Fibroblast of skin of left quadriceps (primary cell): ENCODE measurements around the gene CCDC136.

Experiments
- DNase-seq, 2 experiments: peaks; one replicate each; pipeline ENCODE4 v3.0.0-alpha.2; 2013; ENCODE audit warnings: low read depth in 2 of 2

The CCDC136 gene

DNA sequence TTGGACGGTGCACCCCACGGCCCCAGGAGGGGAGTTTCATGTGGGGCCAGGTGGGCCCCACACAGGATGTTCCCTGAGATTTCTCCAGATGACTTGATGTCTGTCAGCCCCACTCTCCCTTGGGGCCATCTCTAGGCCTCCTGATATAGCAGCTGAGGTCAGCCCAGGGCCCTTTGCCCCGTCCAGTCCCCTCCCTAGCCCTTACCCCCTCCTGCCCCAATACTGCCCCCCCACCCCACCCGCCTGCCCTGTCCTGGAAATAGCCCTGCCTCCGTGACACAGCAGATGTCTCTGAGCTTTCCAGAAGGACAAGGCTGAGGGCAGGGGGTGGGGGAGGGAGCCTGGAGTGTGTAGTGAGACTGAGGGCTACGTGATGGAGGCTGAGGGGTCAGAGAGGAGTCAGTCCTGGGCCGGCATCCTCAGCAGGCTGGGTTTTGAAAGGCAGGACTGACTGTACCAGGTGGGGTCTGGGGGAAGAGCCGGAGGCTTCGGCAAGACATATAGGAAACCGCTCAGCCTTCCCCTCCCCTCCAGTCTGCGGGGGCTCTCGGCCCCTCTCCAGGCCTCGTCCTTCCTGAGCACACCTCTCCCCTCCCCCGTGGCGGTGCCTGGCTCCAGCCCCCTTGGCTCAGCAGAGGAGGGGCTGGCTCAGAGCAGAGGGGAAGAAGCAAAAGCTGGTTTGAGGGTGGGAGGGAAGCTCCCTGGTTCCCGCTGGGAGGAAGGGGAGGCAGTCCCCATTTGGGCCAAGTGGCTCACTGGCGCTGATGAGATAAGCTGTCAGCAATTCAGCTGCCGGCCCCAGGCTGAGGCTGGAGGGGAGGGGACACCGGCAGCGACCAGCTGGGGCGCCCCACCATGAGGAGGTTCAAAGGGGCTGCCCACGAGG, 40.5 kb downstream of the CCDC136 start:
- DNase-seq: no peak

DNA sequence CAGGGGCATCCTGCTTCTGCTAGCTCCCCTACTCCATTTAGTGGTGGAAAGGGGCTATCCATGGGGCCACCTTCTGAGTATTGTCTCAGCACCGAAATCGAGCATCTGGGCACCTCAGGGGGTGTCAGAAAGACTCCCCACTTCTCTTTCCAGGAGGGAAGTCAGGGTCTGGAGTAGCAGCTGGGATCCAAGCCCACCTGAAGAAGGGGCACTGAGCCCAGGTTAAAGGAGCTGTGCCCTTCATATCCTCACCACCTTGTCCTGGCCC, 41.0 kb downstream of the CCDC136 start:
- no peak for DNase-seq

DNA sequence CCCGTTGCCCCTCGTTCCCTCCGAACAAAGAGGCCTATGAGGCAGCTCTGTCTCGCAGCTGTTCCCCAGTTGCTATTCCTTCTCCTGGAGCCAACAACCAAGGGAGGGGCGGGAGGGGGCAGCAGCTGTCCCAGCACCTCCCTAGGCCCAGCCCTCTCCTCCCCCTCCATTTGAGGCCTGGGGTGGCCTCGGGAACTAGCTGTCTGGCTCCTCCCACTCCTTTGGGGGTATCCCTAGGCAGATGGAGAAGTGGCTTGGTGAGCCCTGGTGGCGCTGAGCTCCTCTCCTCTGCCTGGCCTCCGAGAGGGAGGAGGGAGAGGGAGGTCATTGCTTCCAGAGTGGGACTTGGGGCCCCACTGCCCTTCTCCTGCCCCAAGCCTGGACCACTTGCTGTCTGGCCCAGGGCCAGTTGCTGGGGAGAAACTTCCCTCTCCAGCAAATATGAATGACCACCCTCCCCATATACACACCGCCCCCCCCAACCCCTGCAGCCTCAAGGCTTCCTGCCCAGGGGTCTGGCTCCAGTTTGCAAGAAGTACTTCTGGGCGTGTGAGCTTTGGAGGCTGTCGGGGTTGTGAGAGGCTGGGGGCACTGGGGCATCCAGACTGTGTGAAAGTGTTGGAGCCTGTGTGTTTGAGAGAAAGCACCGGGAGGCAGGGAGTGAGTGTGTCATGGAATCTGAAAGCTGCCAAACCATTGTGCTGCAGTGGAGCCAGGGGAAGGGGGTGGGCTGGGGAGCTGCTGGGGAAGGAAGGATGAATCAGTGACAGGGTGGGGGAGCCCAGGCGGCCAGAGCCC, 41.6 kb downstream of the CCDC136 start:
- DNase-seq: no peak

DNA sequence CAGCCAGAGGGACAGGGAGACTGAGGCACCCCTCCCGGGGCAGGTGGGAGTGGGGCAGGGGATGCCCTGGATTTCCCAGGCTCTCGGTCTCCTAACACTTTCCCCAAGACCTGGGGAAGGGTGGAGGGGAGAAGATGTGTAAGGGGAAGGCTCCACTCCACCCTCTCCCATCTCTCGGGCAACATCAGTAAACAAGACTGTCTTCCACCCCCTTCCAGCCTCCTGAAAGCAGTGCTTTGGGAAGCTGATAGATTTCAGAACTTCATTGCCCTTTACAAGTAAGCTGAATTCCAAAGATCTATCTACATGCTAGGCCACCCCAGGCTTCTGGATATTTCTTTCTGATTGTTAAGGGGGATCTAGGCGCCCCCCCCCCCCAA, 42.2 kb downstream of the CCDC136 start:
- DNase-seq: no peak

DNA sequence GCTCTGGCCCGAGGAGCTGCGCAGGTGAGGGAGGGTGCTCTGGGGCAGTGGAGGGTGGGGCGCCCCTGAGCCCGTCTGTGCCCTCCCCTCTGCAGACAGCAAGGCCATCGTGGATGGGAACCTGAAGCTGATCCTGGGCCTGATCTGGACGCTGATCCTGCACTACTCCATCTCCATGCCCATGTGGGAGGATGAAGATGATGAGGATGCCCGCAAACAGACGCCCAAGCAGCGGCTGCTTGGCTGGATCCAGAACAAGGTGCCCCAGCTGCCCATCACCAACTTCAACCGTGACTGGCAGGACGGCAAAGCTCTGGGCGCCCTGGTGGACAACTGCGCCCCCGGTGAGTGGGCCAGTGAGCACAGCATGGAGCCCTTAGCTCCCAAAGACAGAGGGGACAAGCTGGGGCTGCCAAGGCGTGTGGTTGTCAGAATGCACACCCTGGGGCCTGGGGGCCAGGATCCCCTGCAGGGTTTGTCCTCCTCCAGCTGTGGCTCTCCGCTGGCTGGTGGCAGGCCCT, 43.5 kb downstream of the CCDC136 start:
- no peak for DNase-seq

DNA sequence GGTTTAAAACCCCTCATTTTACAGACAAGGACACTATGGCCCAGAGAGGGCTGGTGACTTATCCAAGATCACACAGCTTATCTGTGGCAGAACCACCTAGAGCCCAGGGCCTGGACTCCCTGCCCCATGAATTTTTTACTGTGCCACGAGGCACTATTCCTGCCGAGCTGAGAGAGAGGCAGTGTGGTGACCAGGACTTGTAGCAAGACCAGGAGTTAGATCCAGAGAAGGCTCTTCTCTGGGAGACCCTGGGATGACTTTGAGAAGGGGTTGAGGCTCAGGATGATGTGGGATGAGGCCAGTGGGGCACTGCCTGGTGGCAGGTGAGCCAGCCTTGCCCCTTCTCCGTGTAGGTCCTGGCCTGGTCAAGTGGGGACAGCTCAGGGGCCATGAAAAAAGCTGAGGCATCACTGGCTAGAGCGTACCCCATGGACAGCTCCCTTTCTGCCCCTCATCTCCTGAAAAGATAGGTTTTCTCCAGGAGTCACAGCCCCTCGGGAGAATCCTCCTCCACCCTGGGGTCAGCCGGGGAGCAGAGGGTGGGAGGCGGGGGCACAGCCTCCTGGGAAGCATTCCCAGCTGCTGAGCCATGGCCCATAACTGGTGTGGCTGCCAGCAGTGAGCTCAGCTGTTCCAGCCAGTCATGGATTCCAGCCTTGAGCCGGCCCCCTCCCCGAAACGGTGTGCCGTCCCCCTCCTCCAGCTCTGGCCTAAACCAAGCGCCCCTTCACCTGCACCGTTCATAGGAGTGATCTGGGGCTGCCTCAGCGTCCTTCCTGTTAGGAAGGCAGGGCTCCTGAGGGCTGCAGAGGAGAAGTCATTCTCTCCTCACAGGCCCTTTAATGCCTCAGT, 44.2 kb downstream of the CCDC136 start:
- no peak for DNase-seq

DNA sequence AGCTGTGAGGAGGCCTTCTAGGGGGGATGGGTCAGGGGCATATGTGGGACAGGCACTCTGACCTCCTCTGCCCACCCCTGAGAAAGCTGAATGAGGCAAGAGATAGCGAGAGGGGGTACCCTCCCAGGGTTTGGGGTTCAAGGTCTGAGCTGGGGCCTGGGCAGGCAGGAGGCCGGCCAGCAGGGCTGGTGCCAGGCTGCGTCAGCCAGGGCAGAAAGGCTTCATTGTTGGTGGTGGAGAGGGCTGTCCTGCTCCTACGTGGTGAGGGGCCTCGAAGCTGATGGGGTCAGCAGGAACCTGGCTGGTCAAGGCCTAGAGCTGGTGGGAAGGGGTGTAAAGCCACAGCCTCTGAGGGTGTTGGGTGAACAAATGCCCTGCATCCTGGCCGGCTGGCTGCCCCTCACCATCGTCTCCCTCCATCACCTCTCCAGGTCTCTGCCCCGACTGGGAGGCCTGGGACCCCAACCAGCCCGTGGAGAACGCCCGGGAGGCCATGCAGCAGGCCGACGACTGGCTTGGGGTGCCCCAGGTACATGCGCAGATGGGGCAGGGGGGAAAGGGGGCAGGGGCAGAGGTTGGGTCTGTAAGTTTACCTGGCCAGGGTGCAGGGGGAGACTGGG, 45.1 kb downstream of the CCDC136 start:
- no peak for DNase-seq

DNA sequence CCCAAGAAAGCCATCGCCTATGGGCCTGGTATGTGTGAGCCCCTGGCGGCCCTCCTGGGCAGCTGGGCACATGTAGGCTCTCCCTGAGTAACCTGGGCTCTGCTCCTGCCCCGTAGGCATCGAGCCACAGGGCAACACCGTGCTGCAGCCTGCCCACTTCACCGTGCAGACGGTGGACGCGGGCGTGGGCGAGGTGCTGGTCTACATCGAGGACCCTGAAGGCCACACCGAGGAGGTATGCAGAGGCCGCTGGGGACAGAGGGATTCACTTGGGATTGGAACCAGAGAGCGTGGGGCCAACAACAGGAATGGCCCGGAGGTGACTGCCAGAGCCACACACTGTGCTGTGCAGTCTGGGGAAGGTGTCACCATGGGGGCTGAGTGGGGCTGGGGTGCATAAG, 45.8 kb downstream of the CCDC136 start:
- no peak for DNase-seq

DNA sequence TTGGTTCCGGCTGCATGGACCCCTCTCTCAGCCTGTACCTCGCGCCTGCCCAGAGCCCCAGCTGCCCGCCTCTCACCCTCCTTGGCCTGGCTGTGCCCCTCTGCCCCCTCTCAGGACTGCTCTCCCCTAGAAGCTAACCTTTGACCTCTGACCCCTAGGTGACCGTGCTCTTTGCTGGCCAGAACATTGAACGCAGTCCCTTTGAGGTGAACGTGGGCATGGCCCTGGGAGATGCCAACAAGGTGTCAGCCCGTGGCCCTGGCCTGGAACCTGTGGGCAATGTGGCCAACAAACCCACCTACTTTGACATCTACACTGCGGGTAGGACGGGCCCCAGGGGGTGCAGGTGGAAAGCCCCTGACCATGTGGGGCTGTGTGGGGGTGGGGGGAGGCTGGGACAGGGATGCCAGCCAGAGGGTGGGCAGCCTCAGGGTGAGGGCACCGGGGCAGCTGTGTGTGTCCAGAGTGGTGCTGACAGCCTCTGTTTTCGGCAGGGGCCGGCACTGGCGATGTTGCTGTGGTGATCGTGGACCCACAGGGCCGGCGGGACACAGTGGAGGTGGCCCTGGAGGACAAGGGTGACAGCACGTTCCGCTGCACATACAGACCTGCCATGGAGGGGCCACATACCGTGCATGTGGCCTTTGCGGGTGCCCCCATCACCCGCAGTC, 46.5 kb downstream of the CCDC136 start:
- no peak for DNase-seq

DNA sequence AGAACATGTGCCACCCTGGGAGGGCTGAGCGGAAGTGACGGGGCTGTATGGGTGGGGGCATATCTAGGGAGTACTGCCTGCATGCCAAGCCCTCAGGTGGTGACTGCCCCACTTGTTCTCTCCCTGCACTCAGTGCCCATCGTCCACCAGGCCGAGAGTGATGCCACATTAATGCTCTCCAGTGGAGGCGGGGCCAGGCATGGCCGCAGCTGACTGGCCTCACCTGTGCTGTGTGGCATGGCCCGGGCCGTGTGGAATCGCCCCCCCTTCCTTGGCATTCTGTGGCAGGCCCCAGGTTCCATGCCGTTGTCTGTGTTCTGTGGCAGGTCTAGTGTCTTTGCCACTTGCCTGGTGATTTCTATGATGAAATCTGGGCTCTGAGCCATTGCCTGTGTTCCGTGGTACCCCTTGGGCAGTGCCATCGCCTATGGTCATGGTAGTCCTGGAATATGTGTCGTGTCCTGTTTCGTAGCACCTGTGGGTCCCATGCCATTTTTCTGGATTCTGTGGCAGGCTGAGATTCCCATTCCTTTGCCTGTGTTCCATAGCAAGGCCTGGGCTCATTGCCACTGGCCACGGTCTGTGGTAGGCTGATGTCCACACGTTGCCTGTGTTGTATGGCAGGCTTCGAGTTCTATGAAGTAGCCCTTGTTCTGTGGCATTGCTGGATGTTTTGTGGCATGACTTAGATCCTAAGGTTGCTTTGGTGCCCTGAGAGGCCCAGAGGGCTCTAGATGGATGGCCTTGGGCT, 47.4 kb downstream of the CCDC136 start:
- DNase-seq: no peak

DNA sequence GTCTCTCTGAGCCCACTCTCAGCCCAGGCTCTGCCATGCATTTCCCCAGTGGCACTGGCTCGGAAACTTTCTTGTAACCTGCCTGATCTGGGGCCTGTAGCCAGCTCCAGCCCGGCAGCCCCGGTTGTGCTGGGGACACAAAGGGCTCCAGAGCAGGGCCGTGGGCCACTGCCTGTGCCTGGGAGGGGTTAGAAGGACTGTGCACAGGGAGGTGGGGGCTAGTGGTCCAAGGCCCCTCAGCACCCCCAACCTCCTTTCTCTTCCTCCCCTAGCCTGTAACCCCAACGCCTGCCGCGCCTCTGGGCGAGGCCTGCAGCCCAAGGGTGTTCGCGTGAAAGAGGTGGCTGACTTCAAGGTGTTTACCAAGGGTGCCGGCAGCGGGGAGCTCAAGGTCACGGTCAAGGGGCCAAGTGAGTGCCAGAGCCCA, 48.0 kb downstream of the CCDC136 start:
- no peak for DNase-seq

DNA sequence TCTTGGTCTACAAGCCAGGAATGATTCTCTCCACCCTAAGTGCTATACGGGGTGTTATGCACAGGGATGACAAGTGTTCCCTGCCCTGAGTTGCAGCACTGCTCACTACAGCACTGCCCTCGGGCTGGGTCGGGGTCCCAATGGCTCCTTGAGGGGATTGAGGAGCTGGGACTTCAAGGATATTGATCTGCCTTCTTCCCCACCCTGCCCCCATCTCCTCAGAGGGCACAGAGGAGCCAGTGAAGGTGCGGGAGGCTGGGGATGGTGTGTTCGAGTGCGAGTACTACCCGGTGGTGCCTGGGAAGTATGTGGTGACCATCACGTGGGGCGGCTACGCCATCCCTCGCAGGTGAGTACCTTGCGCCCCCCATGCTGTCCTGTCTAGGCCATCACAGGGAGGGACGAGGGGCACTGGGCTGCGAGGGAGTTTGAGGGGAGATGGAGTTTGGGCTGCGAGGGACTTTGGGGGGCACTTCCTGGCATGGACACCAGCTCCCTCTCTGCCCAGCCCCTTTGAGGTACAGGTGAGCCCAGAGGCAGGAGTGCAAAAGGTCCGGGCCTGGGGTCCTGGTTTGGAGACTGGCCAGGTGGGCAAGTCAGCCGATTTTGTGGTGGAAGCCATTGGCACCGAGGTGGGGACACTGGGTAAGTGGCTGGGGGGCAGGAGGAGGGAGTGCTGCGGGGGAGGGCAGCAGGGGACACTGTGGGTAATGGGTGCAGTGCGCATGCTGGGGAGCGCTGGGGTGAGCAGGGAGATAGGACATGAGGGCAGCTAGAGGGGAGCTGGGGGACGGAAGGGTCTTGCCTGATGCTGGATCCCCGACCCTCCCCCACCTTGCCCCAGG, 48.8 kb downstream of the CCDC136 start:
- no peak for DNase-seq

DNA sequence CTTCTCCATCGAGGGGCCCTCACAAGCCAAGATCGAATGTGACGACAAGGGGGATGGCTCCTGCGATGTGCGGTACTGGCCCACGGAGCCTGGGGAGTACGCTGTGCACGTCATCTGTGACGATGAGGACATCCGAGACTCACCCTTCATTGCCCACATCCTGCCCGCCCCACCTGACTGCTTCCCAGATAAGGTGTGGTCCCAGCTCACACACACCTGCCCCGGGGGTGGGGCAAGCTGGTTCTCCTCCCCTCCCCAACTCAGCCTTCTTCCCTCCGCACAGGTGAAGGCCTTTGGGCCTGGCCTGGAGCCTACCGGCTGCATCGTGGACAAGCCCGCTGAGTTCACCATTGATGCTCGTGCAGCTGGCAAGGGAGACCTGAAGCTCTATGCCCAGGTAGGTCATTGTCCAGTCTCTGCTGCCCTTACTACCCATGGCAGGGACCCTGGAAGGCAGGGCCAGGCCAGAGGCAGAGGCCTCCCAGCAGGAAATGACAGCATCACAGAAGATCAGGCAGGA, 49.5 kb downstream of the CCDC136 start:
- no peak for DNase-seq

DNA sequence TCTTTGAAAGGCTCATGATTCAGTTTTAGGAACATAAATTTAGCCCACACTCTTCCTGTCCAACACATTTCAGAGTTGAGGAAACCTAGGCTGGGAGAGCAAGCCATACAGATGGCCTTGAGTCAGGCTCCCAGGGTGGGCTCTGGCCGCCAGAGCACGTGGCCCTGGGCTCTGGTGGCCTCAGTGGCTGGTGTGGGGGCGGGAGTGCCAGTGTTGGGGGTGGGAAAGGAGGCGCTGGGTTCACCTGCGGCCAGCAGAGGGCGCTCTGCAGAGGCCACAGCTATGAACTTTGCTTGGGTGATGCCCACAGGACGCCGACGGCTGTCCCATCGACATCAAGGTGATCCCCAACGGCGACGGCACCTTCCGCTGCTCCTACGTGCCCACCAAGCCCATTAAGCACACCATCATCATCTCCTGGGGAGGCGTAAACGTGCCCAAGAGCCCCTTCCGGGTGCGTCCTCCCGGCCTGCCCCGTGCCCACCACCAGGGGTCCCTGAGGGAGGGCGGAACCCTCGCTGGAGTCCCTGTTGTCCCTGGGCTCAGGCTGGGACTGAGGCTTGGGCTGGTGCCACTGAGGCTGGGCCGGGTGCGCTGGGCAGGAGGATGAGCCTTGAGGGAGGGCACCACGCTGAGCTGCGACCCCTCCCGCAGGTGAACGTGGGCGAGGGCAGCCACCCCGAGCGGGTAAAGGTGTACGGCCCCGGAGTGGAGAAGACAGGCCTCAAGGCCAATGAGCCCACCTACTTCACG, 50.3 kb downstream of the CCDC136 start:
- DNase-seq: no peak

DNA sequence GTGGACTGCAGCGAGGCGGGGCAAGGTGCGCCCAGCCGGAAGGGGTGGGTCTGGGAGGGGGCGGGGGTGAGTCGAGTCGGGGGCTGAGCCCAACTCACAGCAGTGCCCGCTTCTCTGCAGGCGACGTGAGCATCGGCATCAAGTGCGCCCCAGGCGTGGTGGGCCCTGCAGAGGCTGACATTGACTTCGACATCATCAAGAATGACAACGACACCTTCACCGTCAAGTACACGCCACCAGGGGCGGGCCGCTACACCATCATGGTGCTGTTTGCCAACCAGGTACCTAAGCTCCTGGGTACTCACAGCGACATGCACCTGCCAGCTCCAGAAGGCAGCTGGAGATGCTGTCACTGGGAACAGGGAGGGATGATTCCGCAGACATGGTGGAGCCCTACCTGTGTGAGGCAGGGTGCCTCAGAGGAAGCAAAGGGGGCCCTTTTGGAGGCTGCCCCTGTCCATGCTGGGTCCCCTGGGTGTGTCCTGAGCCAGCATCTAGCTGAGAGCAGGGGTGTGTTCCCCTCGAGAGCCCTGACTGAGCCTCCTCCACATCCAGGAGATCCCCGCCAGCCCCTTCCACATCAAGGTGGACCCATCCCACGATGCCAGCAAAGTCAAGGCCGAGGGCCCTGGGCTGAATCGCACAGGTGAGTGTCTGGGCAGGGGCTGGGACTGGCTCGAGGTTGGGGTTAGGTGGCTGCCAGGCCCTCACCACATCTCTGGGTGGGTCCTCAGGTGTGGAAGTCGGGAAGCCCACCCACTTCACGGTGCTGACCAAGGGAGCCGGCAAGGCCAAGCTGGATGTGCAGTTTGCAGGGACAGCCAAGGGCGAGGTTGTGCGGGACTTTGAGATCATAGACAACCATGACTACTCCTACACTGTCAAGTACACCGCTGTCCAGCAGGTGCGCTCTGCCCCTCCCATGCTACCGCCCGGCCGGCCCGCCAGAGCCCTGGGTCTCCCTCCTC, 51.2 kb downstream of the CCDC136 start:
- DNase-seq: no peak

DNA sequence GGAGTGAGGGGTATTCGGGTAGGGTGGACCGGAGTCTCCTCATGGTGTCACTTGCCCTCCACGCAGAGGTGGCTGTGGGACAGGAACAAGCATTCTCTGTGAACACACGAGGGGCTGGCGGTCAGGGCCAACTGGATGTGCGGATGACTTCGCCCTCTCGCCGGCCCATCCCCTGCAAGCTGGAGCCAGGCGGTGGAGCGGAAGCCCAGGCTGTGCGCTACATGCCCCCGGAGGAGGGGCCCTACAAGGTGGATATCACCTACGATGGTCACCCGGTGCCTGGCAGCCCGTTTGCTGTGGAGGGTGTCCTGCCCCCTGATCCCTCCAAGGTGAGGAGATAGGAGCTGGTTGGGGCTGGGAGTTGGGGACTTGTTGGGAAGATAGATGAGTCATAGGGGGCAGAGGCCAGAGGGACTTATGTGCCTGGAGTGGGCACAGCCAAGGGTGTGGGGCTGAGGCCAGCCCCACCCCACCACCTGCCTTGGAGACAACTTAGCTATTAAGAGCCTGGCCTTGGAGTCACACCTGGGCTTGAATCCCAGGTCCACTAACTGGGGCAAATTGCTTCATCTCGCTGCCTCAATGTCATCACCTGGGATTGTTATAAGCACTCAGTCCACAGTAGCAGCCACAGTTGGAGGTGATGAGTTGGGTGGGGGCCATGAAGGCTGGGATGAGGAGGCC, 52.3 kb downstream of the CCDC136 start:
- DNase-seq: no peak
